A549 (cell line): ENCODE measurements around the gene NOTCH3. TPM values are rescaled to one million over a fixed set of nuclear protein-coding genes. Genes with fewer than 3 reads are reported as not detected.

Experiments
- ATAC-seq, 2 experiments: fragments of 200-7000 bp in 1 of 2; fragments of >200 bp in 1 of 2; cut with Nextera tagmentation in 1 of 2; cut with Tn5 transposase in 1 of 2; 3 replicates each; pipeline versions ENCODE4 v1.8.0 to v1.9.1; 2018 to 2020; ENCODE audit warnings: mild to moderate bottlenecking in 1 of 2, moderate library complexity in 1 of 2
- CTCF ChIA-PET: fragments of 300-600 bp; sonication (Branson Sonifier 250); formaldehyde crosslinking; extraction: SDS; loops from one replicate; lab custom pipeline; 2021; ENCODE audit warnings: antibody characterized with exemption, inconsistent platforms; lab: Yijun Ruan, JAX
- POLR2A ChIA-PET: fragments of 350-600 bp; formaldehyde crosslinking; extraction: SDS; loops from one replicate; lab custom pipeline; 2021; ENCODE audit warnings: antibody characterized with exemption, inconsistent platforms; lab: Yijun Ruan, JAX
- DNase-seq, 2 experiments: peaks; one replicate each; pipeline versions ENCODE4 v3.0.0 to v3.0.0-alpha.2; 2011 to 2016; ENCODE audit warnings: low read depth in 1 of 2, low spot score in 1 of 2
- FAIRE-seq: peaks from 2 replicates; lab custom pipeline; 2011; peaks lifted over from hg19 to GRCh38; lab: Jason Lieb, UNC
- H3K27ac ChIP-seq, 2 experiments: fragments of >200 bp; sonication (Bioruptor Twin); formaldehyde crosslinking; 3 replicates each; pipeline ENCODE4 v1.5.1; 2016 to 2017
- H3K4me1 ChIP-seq: fragments of >200 bp; sonication (Bioruptor Twin); formaldehyde crosslinking; 3 replicates; pipeline ENCODE4 v1.6.1; 2016
- H3K4me2 ChIP-seq: fragments of >200 bp; sonication (Bioruptor Twin); formaldehyde crosslinking; 3 replicates; pipeline ENCODE4 v1.6.1; 2016
- H3K4me3 ChIP-seq: fragments of >200 bp; sonication (Bioruptor Twin); formaldehyde crosslinking; 3 replicates; pipeline ENCODE4 v1.5.1; 2016
- H3K9me3 ChIP-seq: fragments of >200 bp; sonication (Bioruptor Twin); formaldehyde crosslinking; 3 replicates; pipeline ENCODE4 v1.6.1; 2016
- BHLHE40 ChIP-seq: IDR thresholded peaks from 2 replicates; pipeline ENCODE4 v1.6.1; 2012; ENCODE audit warnings: low read depth, low read length, inconsistent platforms
- CHD2 ChIP-seq: fragments of 150-350 bp; IDR thresholded peaks from 2 replicates; pipeline ENCODE4 v1.6.1; 2014; ENCODE audit warnings: low read length; ENCODE audit not compliant: partially characterized antibody
- CHD4 ChIP-seq: fragments of 200-600 bp; sonication (generic); IDR thresholded peaks from 2 replicates; pipeline ENCODE4 v1.6.1; 2016; ENCODE audit warnings: antibody characterized with exemption, mild to moderate bottlenecking, borderline replicate concordance
- CTCF ChIP-seq: fragments of >200 bp; sonication (Bioruptor Twin); formaldehyde crosslinking; IDR thresholded peaks from 3 replicates; pipeline ENCODE4 v1.5.1; 2016
- E2F6 ChIP-seq: IDR thresholded peaks from 2 replicates; pipeline ENCODE4 v1.6.1; 2012; ENCODE audit warnings: low read depth, borderline replicate concordance
- EHF ChIP-seq: fragments of 250-450 bp; sonication (Bioruptor Pico); IDR thresholded peaks from 2 replicates; pipeline ENCODE4 v1.5.0; 2020; ENCODE audit warnings: mild to moderate bottlenecking
- EHMT2 ChIP-seq: fragments of 200-600 bp; sonication (generic); IDR thresholded peaks from 2 replicates; pipeline ENCODE4 v1.6.1; 2016; ENCODE audit warnings: antibody characterized with exemption, low read depth, mild to moderate bottlenecking, moderate library complexity
- EP300 ChIP-seq, 2 experiments: fragments of >200 bp; sonication (Bioruptor Twin); formaldehyde crosslinking; IDR thresholded peaks; 2 replicates in 1 of 2; 3 replicates in 1 of 2; pipeline ENCODE4 v1.6.1; 2016 to 2017
- FOSB ChIP-seq: fragments of 250-450 bp; sonication (Bioruptor Pico); IDR thresholded peaks from 2 replicates; pipeline ENCODE4 v1.5.0; 2020; ENCODE audit warnings: mild to moderate bottlenecking, moderate library complexity
- HDAC2 ChIP-seq: fragments of 200-600 bp; sonication (generic); IDR thresholded peaks from 2 replicates; pipeline ENCODE4 v1.6.1; 2016
- HES2 ChIP-seq: fragments of >200 bp; sonication (Bioruptor Twin); formaldehyde crosslinking; IDR thresholded peaks from 2 replicates; pipeline ENCODE4 v1.6.1; 2016
- HOXB13 ChIP-seq: fragments of 250-450 bp; sonication (Bioruptor Pico); IDR thresholded peaks from 2 replicates; pipeline ENCODE4 v1.5.0; 2020; ENCODE audit warnings: low read depth, mild to moderate bottlenecking, moderate library complexity
- JUN ChIP-seq, 2 experiments: fragments of >200 bp; sonication (Bioruptor Twin); formaldehyde crosslinking; IDR thresholded peaks; 2 replicates in 1 of 2; 3 replicates in 1 of 2; pipeline ENCODE4 v1.6.1; 2016 to 2017
- KDM1A ChIP-seq: fragments of 200-600 bp; sonication (generic); IDR thresholded peaks from 2 replicates; pipeline ENCODE4 v1.6.1; 2016; ENCODE audit warnings: low read depth, mild to moderate bottlenecking
- MYC ChIP-seq: IDR thresholded peaks from 2 replicates; pipeline ENCODE4 v1.6.1; 2012; ENCODE audit warnings: mild to moderate bottlenecking, inconsistent platforms, low read length, improper control_type of control experiment, borderline replicate concordance
- NPAS2 ChIP-seq: fragments of 250-450 bp; sonication (Bioruptor Pico); IDR thresholded peaks from 2 replicates; pipeline ENCODE4 v1.8.0; 2022; ENCODE audit warnings: mild to moderate bottlenecking, moderate library complexity, borderline replicate concordance
- NR3C1 ChIP-seq: fragments of >200 bp; sonication (Bioruptor Twin); formaldehyde crosslinking; IDR thresholded peaks from 3 replicates; pipeline ENCODE4 v1.6.1; 2017
- RARB ChIP-seq: fragments of 250-450 bp; sonication (Bioruptor Pico); IDR thresholded peaks from 2 replicates; pipeline ENCODE4 v1.8.0; 2021; ENCODE audit warnings: mild to moderate bottlenecking, moderate library complexity
- ZC3H11A ChIP-seq: fragments of 450-650 bp; IDR thresholded peaks from 2 replicates; pipeline ENCODE4 v1.6.1; 2014; ENCODE audit warnings: antibody characterized with exemption, mild to moderate bottlenecking
- ZNF302 ChIP-seq: fragments of 250-450 bp; sonication (Bioruptor Pico); IDR thresholded peaks from 2 replicates; pipeline ENCODE4 v1.9.0; 2021; ENCODE audit warnings: inconsistent platforms, mild to moderate bottlenecking, moderate library complexity
- whole genome bisulfite sequencing: methylation state at CpG from one replicate; pipeline ENCODE4 v1.1.6; 2017; ENCODE audit errors: missing lambda C conversion rate; 5-methylcytosine and 5-hydroxymethylcytosine counted together
- polyA plus RNA-seq, 4 experiments: library from polyadenylated mRNA; depleted of rRNA in 3 of 4; stranded (reverse); fragments of >200 nt; fragmentation: RNase III in 1 of 4; extraction: RNeasy Plus Mini Kit Qiagen cat#74134 plus additional on column Dnase treatment in 1 of 4; gene quantifications; 2 replicates in 3 of 4; 3 replicates in 1 of 4; pipeline ENCODE4 v1.2.3, GENCODE V29; 2011 to 2017
- TF ChIP-seq, protein P1 (sequence below): IDR thresholded peaks from 2 replicates; pipeline ENCODE4 v1.6.1; 2012
- TF ChIP-seq, protein P2 (sequence below): fragments of 250-450 bp; sonication (Bioruptor Pico); IDR thresholded peaks from 2 replicates; pipeline ENCODE4 v1.5.0; 2021; ENCODE audit warnings: mild to moderate bottlenecking, moderate library complexity, borderline replicate concordance
- TF ChIP-seq, protein P3 (sequence below): IDR thresholded peaks from 2 replicates; pipeline ENCODE4 v1.6.1; 2012

Gene NOTCH3
- polyA plus RNA-seq, 2 of the 4 experiments (the other 2 are of a cell fraction) = 9.5 to 14.7 TPM

DNA sequence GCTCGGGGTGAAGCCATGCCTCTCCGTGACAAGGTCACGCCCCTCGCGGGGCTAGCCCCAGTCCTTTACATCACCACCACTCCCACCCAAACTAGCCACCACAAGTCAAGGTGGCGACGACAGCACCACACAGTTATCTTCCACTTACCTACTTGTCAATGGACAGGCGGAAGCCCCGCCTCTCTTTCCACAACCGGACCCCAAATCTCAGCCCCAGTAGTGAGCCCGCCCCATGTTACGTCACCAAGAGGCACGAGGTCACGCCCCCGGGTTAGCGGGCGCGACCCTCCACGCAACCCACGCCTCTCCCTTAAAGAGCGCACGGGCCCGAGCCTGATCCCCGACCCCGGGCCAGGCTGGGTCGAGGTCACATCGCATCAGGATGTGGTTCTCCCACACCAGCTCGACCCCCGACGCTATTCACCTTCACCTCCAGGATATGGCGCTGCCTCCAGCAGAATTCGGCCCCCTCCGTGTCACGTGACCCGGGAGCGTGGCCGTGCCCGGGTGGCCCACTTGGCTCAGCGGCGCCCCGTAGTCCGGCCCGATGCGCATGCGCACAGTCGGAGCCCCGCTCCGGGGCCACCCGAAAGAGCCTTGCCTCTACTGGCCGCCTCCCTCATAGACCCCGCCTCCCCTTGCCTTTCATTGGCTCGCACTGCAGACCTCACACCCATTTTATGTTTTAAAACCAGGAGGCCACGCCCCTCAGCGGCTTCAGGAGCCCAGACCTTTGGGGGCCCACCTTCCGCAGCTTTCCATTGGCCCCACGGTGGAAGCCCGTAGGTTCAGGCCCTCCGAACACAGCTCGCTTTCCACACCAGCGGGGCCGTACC is 75.3 kb downstream of the NOTCH3 start (continued):
- TF ChIP-seq NPAS2 (0 out of 2 replicates have a peak, but pooled peaks have one; percentile 14), ZNF302 (no peak), KDM1A (no peak), HDAC2 (no peak), EHMT2 (no peak), MYC (peak; percentile 60; the same call in 1 of the 2 replicates), JUN (IDR thresholded peaks at IDR 0.05) (peak in 1 of 2 experiments; percentile 48; a peak in 1 of 5 replicates), E2F6 (no peak), EHF (CRISPR knock-in tag) (no peak), BHLHE40 (peak; percentile 56), CHD4 (no peak), CTCF (no peak), CHD2 (no peak), RARB (no peak), NR3C1 (no peak), FOSB (no peak)
- TF ChIP-seq, protein P1, sequence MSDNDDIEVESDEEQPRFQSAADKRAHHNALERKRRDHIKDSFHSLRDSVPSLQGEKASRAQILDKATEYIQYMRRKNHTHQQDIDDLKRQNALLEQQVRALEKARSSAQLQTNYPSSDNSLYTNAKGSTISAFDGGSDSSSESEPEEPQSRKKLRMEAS = peak; percentile 79
- TF ChIP-seq, protein P2, sequence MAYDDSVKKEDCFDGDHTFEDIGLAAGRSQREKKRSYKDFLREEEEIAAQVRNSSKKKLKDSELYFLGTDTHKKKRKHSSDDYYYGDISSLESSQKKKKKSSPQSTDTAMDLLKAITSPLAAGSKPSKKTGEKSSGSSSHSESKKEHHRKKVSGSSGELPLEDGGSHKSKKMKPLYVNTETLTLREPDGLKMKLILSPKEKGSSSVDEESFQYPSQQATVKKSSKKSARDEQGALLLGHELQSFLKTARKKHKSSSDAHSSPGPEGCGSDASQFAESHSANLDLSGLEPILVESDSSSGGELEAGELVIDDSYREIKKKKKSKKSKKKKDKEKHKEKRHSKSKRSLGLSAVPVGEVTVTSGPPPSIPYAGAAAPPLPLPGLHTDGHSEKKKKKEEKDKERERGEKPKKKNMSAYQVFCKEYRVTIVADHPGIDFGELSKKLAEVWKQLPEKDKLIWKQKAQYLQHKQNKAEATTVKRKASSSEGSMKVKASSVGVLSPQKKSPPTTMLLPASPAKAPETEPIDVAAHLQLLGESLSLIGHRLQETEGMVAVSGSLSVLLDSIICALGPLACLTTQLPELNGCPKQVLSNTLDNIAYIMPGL (CRISPR knock-in tag) = no peak
- TF ChIP-seq, protein P3, sequence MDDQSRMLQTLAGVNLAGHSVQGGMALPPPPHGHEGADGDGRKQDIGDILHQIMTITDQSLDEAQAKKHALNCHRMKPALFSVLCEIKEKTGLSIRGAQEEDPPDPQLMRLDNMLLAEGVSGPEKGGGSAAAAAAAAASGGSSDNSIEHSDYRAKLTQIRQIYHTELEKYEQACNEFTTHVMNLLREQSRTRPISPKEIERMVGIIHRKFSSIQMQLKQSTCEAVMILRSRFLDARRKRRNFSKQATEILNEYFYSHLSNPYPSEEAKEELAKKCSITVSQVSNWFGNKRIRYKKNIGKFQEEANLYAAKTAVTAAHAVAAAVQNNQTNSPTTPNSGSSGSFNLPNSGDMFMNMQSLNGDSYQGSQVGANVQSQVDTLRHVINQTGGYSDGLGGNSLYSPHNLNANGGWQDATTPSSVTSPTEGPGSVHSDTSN = no peak

- Histone ChIP-seq H3K27ac (peak overlapping the region; percentile 86 to 92), H3K4me1 (peaks cover 10% of the 10 kb centered on the region; the same call in 1 of the 3 replicates), H3K4me3 (peak overlapping the region; percentile 80), H3K4me2 (peak overlapping the region; percentile 93), H3K9me3 (no peaks in the 10 kb centered on the region)
- FAIRE-seq (no peak), ATAC-seq (peak in 1 of 2 experiments; percentile 7; a peak in 3 of 6 replicates), DNase-seq (no peak)
- ChIA-PET CTCF (interaction anchor here (1.3 kb wide), 1 partner anchor 53 kb away, joined by 3 read pairs; no protein-coding TSS in a partner anchor), POLR2A (interaction anchor here (0.9 kb wide), 1 partner anchor 10 kb away, joined by 3 read pairs; no protein-coding TSS in a partner anchor)
- TF ChIP-seq ZC3H11A (no peak), HOXB13 (CRISPR knock-in tag) (no peak), CTCF (no peak), HES2 (no peak), HDAC2 (no peak), EP300 (IDR thresholded peaks at IDR 0.05) (no peak)
- 91% methylated on average over 5 of the region's 33 CpGs for WGBS
Observed at GRCh38 chr19:15124572-15125231, 76.1 kb downstream of the NOTCH3 start.
